GM12872 (cell line): ENCODE measurements around the gene KCND3.

ENCODE experiments used
- CTCF ChIP-seq: IDR thresholded peaks from 3 replicates; pipeline ENCODE4 v1.5.1; 2011; ENCODE audit warnings: low read depth, mild to moderate bottlenecking, low read length, moderate library complexity; ENCODE audit not compliant: insufficient read depth

The KCND3 gene

DNA sequence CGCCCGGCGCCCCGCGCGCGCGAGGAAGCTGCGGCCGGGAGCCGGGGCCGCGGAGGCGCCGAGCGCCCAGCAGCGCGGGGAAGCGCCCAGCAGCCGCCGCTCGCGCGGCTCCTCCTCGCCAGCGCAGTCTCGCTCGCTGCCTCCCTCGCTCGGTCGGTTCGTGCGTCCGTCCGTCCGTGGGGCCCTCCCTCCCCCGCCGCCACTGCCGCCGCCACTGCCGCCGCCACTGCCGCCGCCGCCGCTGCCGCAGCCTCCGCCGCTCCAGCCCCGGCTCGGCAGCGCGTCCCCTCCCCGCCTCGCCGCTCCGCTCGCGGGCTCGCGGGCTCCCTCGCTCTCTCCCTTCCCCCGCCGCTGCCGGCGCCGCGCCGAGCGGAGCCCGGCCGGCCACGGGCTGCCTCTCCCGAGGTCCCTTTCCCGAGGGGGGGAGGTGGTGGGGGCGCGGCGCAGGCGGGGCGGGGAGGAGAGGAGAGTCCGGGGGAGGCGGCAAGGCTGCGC, at the start of gene KCND3:
Gene KCND3 (minus strand): TSS at position 138 of the 495 bp plus-strand sequence.
- no peak for TF ChIP-seq CTCF

- no peak for TF ChIP-seq CTCF
Measured at GRCh38 chr1:112034277-112034676, 44.8 kb upstream of the KCND3 start.

- no peak for TF ChIP-seq CTCF
Measured at GRCh38 chr1:112033439-112034120, 44.1 kb upstream of the KCND3 start.

DNA sequence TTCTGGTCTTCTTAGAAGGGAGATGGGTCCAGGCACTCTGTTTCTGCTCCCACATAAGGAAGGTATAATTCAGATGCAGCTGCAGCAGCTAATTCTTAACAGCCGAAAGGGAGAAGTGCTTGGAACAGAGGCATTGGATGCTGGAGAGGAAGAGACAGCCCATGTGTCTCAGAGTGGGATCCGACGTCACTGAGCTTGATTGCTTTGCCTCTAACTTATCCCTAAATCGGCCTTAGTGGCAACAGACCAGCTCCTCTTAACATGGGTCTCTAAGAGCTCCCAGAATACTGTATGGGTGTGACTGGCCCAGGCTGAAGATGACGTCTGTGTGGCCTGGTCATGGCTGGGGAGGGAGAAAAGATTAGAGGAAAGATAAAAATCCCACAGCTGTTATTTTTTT, 40.7 kb upstream of the KCND3 start:
- no peak for TF ChIP-seq CTCF

GRCh38 chr1:112027696-112028095, 38.2 kb upstream of the KCND3 start:
- TF ChIP-seq CTCF: no peak

GRCh38 chr1:112026501-112026900, 37.0 kb upstream of the KCND3 start:
- TF ChIP-seq CTCF: no peak

DNA sequence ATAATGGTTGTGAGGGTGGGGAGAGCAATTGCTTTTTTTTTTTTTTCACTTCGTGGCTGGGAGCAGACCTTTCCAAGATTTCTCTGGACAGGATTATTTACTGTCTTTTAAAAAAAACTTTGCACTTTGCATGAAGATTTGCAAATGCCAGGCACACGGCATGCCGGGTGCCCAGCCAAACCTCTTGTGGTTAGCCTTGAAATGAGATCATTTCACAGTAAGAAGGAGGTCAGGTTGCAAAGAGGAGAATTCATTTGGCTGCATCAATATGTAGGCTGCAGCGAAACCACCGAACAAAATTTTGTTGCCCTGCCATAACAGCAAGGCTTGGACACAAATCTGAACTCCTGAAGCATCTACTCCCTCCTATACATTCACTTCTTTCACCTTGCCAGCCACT, 36.5 kb upstream of the KCND3 start:
- no peak for TF ChIP-seq CTCF
